Left ventricle myocardium inferior (tissue), 1 donor: Measurements from ENCODE around the gene MYMK. TPM values are rescaled to one million over a fixed set of nuclear protein-coding genes. Genes with fewer than 3 reads are reported as not detected.

Source experiments
- DNase-seq: peaks from one replicate; pipeline ENCODE4 v3.0.0-alpha.2; 2020
- H3K27ac ChIP-seq: fragments of 200-600 bp; replicated peaks from 2 replicates; pipeline ENCODE4 v1.8.0; 2021
- H3K27me3 ChIP-seq: fragments of 200-600 bp; 2 replicates; pipeline ENCODE4 v1.8.0; 2021; ENCODE audit warnings: low read depth
- H3K36me3 ChIP-seq: fragments of 200-600 bp; 2 replicates; pipeline ENCODE4 v1.8.0; 2021
- H3K4me1 ChIP-seq: fragments of 200-600 bp; 2 replicates; pipeline ENCODE4 v1.8.0; 2021
- H3K4me3 ChIP-seq: fragments of 200-600 bp; 2 replicates; pipeline ENCODE4 v1.8.0; 2021; ENCODE audit warnings: mild to moderate bottlenecking, moderate library complexity
- H3K9me3 ChIP-seq: fragments of 200-600 bp; replicated peaks from 2 replicates; pipeline ENCODE4 v1.8.0; 2021
- CTCF ChIP-seq: fragments of 200-600 bp; IDR thresholded peaks from 2 replicates; pipeline ENCODE4 v1.8.0; 2021; ENCODE audit warnings: antibody characterized with exemption, mild to moderate bottlenecking, borderline replicate concordance
- intact Hi-C: fragments of 100-400 bp; cut with micrococcal nuclease; formaldehyde crosslinking; loops from one replicate; pipeline ENCODE4 v1.11.0; 2022
- total RNA-seq: library from RNA; stranded (reverse); fragmentation: NEBNext Ultra II Directional; extraction: Animal tissue kit (Norgen Biotek cat#: 25700); gene quantifications from one replicate; pipeline ENCODE4 v1.2.1, GENCODE V29; 2021
- donor health status: DM: no; HTN: yes; CAD: no; lungs with severe emphysema.

The MYMK gene
- total RNA-seq, 1 donor from 2014 or later = not detected

DNA sequence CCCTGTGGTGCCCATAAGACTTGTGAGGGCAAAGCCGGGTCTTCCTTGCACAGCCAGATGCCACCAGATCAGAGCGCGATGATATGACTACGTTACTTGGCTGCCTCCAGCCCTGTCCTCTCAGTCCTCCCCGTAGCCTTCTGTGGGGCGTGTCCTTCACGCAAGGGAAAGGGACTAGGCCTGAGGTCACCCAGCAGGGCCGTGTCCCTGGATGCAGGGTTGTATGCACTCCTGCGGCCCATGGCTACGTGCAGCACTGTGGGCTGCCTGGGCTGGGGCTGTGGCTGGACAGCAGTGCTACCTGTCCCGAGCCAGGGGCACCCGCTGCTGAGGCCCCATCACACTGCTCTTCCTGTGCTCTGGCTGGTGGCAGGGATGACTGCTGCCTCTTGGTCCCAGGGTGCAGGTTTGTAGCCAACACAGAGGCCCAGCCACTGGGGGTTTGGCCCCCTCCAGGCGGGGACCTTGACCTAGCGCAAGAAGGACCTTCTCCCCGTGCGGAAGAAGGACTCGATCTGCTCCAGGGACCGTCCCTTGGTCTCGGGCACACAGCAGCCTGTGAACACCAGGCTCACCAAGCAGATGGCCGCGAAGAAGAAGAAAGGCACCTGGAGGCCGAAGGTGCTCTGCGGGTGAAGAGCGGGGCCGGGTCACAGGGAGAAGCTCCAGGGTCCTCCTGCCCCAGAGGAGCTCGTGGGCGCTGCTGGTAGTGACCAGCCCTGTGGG lies 53.0 kb downstream of the MYMK start:
- Histone ChIP-seq H3K9me3 (no peaks in the 10 kb centered on the region), H3K4me1 (no peaks in the 10 kb centered on the region), H3K4me3 (no peak overlapping the region), H3K27ac (no peak overlapping the region), H3K27me3 (no peaks in the 10 kb centered on the region), H3K36me3 (peaks cover 21% of the 10 kb centered on the region)
- intact Hi-C loops = no loop called here
- DNase-seq = no peak
- TF ChIP-seq CTCF = no peak

GRCh38 chr9:133470988-133471387 lies 53.8 kb downstream of the MYMK start:
- Histone ChIP-seq H3K9me3 (no peaks in the 10 kb centered on the region), H3K27me3 (no peaks in the 10 kb centered on the region), H3K4me3 (no peak overlapping the region), H3K36me3 (peaks cover 18% of the 10 kb centered on the region), H3K27ac (no peak overlapping the region), H3K4me1 (no peaks in the 10 kb centered on the region)
- DNase-seq = no peak
- intact Hi-C loops = no loop called here
- TF ChIP-seq CTCF = no peak

DNA sequence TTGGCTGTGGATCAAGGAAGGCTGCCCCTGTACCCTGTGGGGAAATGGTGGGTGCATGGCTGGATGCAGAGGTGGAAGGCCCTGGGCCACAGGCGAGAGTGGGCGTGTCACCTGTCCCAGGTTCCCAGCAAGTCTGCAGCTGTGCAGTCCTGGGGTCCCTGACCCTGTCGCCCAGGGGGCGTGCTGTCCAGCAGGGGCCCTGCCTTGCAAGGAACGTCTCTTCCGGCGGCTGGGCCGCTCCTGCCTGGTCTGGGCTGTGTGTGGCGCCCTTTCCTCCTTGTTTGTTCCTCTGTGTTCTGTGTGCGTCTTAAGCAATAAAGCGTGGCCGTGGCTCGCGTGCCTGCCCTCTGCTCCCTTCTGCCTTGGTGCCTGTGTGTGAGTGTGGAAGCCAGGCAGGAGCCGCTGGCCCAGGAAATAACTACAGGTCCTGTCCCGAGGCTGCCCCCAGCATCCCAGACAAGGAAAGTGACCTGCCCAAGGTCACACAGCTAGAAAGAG lies 54.3 kb downstream of the MYMK start:
- Histone ChIP-seq H3K27ac (no peak overlapping the region), H3K36me3 (peaks cover 13% of the 10 kb centered on the region), H3K4me3 (no peak overlapping the region), H3K27me3 (no peaks in the 10 kb centered on the region), H3K4me1 (no peaks in the 10 kb centered on the region), H3K9me3 (no peaks in the 10 kb centered on the region)
- DNase-seq = no peak
- intact Hi-C loops = no loop called here
- no peak for TF ChIP-seq CTCF

DNA sequence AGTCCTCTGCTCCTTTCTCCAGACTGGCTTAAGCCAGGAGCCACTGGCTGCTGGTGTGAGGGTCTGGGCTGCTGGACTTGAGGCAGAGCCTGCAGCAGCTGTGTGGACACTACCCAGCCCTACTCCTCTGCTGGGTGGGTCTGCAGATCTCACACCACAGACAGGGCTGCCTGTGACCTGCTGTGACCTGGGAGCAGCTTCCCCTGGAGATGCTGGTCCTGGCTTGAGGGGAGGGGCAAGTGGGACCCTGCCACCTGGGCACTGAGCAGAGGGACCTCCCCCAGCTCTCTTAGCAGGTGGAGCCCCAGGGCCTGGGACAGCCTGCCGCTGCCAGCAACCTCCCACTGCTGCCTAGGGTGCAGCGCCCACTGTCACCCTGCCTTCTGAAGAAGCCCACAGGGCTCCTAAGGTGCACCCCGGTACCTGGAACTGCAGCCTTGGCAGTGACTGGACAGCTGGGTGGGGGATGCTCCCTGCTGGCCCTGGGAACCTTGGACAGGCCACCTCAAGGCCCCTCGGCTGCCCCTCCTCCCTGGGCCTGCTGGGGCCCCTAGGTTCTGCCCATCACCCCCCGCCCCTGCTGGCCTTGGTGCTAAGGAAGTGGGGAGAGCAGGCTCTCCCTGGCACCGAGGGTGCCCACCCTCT lies 55.9 kb downstream of the MYMK start:
- Histone ChIP-seq H3K4me1 (no peaks in the 10 kb centered on the region), H3K27me3 (no peaks in the 10 kb centered on the region), H3K4me3 (no peak overlapping the region), H3K27ac (no peak overlapping the region), H3K36me3 (peaks cover 7% of the 10 kb centered on the region), H3K9me3 (no peaks in the 10 kb centered on the region)
- no peak for DNase-seq
- intact Hi-C loops = no loop called here
- TF ChIP-seq CTCF = no peak

DNA sequence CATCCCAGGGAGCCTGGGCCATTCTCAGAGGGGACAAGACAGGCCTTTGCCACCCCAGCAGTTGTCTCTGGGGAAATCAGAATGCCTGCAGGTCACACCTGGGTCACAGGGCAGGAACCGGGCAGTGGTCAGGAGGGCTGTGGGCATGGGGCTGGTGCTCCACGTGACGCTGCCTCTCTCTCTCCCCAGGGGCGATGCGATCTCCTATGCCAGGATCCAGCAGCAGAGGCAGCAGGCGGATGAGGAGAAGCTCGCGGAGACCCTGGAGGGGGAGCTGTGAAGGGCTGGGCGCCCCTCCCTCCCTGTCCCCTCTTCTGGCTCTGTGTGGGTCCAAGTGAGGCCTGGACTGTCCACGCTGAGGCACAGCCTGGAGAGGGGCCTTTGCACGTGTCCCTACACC lies 56.4 kb downstream of the MYMK start:
- intact Hi-C loops = no loop called here
- no peaks in the 10 kb centered on the region for H3K4me1 ChIP-seq
- DNase-seq = no peak
- no peaks in the 10 kb centered on the region for H3K9me3 ChIP-seq
- H3K36me3 ChIP-seq = peaks cover 7% of the 10 kb centered on the region
- no peak for TF ChIP-seq CTCF
- H3K27ac ChIP-seq = no peak overlapping the region
- H3K4me3 ChIP-seq = no peak overlapping the region
- no peaks in the 10 kb centered on the region for H3K27me3 ChIP-seq
